SK-N-SH treated with all-trans-retinoic acid at 6 μM for 48 hours (cell line): ENCODE measurements around the gene GPRASP1.
"Not testable (repeated sequence)": the region's sequence is repeated elsewhere in the genome, so short reads cannot be mapped to it uniquely, and the experiment has no call there.

ENCODE experiments used
- ATAC-seq: fragments of 200-7000 bp; cut with Tn5 transposase; 3 replicates; pipeline ENCODE4 v1.9.1; 2020; ENCODE audit warnings: mild to moderate bottlenecking, moderate library complexity
- ARNTL ChIP-seq: fragments of 450-650 bp; formaldehyde crosslinking; IDR thresholded peaks from 2 replicates; pipeline ENCODE4 v1.5.0; 2020; ENCODE audit warnings: low read depth, mild to moderate bottlenecking, moderate library complexity, borderline replicate concordance
- BACH2 ChIP-seq: fragments of 250-450 bp; sonication (Bioruptor Pico); IDR thresholded peaks from 2 replicates; pipeline ENCODE4 v1.9.0; 2021; ENCODE audit warnings: mild to moderate bottlenecking, borderline replicate concordance
- CSDC2 ChIP-seq: fragments of 250-450 bp; sonication (Bioruptor Pico); IDR thresholded peaks from 2 replicates; pipeline ENCODE4 v1.5.0; 2020; ENCODE audit warnings: mild to moderate bottlenecking, moderate library complexity
- CSRNP3 ChIP-seq: fragments of 250-450 bp; sonication (Bioruptor Pico); IDR thresholded peaks from 2 replicates; pipeline ENCODE4 v1.5.1; 2021; ENCODE audit warnings: mild to moderate bottlenecking, moderate library complexity
- GLIS3 ChIP-seq: fragments of 250-450 bp; sonication (Bioruptor Pico); IDR thresholded peaks from 2 replicates; pipeline ENCODE4 v1.5.0; 2020; ENCODE audit warnings: mild to moderate bottlenecking, moderate library complexity
- ISL1 ChIP-seq: fragments of 250-450 bp; sonication (Bioruptor Pico); IDR thresholded peaks from 2 replicates; pipeline ENCODE4 v2.1.2; 2022; ENCODE audit warnings: mild to moderate bottlenecking, moderate library complexity
- OSR1 ChIP-seq: fragments of 250-450 bp; sonication (Bioruptor Pico); IDR thresholded peaks from 2 replicates; pipeline ENCODE4 v1.8.0; 2022; ENCODE audit warnings: moderate library complexity, mild to moderate bottlenecking, inconsistent platforms
- RARB ChIP-seq: fragments of 250-450 bp; sonication (Bioruptor Pico); IDR thresholded peaks from 2 replicates; pipeline ENCODE4 v1.8.0; 2021; ENCODE audit warnings: mild to moderate bottlenecking, moderate library complexity
- SNAI2 ChIP-seq: fragments of 250-450 bp; sonication (Bioruptor Pico); IDR thresholded peaks from 2 replicates; pipeline ENCODE4 v1.5.0; 2020; ENCODE audit warnings: mild to moderate bottlenecking, moderate library complexity
- TCF4 ChIP-seq: fragments of 250-450 bp; sonication (Bioruptor Pico); IDR thresholded peaks from 2 replicates; pipeline ENCODE4 v1.8.0; 2021; ENCODE audit warnings: mild to moderate bottlenecking, moderate library complexity, borderline replicate concordance
- TOX ChIP-seq: fragments of 250-450 bp; sonication (Bioruptor Pico); IDR thresholded peaks from 2 replicates; pipeline ENCODE4 v1.8.0; 2021; ENCODE audit warnings: mild to moderate bottlenecking, moderate library complexity, borderline replicate concordance
- ZFP3 ChIP-seq: fragments of 250-450 bp; sonication (Bioruptor Pico); IDR thresholded peaks from 2 replicates; pipeline ENCODE4 v1.5.0; 2020; ENCODE audit warnings: mild to moderate bottlenecking, moderate library complexity
- ZFP30 ChIP-seq: fragments of 450-650 bp; formaldehyde crosslinking; IDR thresholded peaks from 2 replicates; pipeline ENCODE4 v1.5.0; 2022; ENCODE audit warnings: mild to moderate bottlenecking, moderate library complexity
- ZNF565 ChIP-seq: fragments of 450-650 bp; formaldehyde crosslinking; conservative IDR thresholded peaks from 2 replicates; pipeline ENCODE4 v1.5.0; 2020; ENCODE audit warnings: low read depth, mild to moderate bottlenecking, moderate library complexity
- ZNF8 ChIP-seq: fragments of 450-650 bp; formaldehyde crosslinking; IDR thresholded peaks from 2 replicates; pipeline ENCODE4 v1.5.0; 2020; ENCODE audit warnings: mild to moderate bottlenecking, moderate library complexity
- TF ChIP-seq, protein P1 (sequence below): fragments of 250-450 bp; sonication (Bioruptor Pico); IDR thresholded peaks from 2 replicates; pipeline ENCODE4 v1.8.0; 2021; ENCODE audit warnings: low read depth, mild to moderate bottlenecking, moderate library complexity, borderline replicate concordance
- TF ChIP-seq, protein P2 (sequence below): fragments of 250-450 bp; sonication (Bioruptor Pico); IDR thresholded peaks from 2 replicates; pipeline ENCODE4 v1.5.1; 2020; ENCODE audit warnings: low read depth, mild to moderate bottlenecking, moderate library complexity
- TF ChIP-seq, protein P3 (sequence below): fragments of 250-450 bp; sonication (Bioruptor Pico); IDR thresholded peaks from 2 replicates; pipeline ENCODE4 v1.5.0; 2020; ENCODE audit warnings: mild to moderate bottlenecking, moderate library complexity

Gene GPRASP1

DNA sequence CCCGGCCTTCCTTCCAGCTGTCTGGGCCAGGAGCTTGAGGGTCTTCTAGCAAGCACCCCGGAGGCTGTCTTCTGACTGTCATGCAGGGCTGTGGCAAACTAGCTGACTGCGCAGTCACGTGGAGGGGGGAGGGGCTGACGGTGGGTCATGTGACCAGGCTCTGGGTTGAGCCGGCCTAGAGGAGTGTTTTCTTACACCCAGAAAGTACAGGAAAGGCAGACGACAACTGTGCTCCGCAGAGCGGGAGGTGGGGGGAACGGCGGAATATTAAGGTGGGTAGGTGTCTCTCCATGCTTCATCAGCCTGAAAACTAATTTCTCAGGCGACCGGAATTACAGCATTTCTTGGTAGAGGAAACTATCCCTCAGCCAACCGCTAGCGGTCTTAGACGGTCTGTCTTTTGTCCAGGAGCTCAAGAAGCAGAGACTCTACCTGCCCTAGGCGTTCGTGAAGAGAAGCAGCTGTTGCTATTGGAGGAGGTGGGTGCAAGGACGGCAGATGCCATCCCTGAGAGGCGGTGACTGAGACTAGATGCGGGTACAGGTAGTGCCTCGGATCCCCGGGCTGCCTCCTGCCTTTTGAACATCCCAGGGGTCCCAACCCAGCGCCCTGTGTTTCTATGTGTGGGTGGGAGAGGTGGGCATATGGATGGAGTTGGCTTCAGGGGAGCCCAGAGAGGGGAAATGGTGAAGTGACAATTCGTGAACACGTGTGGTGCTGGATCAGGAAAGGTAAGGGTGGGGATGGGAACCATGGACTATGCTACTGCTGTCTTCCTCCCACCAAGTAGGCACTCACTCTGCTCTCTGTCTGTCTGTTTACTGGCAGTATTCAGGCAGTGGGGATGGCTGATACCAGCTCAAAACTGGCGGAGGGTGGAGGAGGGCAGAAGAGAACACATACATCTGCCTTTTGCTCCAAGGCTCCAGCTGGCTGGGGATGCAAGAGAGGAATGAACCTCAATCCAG is 8.8 kb downstream of the GPRASP1 start:
- peak; percentile 96 for ATAC-seq
- TF ChIP-seq, protein P1, sequence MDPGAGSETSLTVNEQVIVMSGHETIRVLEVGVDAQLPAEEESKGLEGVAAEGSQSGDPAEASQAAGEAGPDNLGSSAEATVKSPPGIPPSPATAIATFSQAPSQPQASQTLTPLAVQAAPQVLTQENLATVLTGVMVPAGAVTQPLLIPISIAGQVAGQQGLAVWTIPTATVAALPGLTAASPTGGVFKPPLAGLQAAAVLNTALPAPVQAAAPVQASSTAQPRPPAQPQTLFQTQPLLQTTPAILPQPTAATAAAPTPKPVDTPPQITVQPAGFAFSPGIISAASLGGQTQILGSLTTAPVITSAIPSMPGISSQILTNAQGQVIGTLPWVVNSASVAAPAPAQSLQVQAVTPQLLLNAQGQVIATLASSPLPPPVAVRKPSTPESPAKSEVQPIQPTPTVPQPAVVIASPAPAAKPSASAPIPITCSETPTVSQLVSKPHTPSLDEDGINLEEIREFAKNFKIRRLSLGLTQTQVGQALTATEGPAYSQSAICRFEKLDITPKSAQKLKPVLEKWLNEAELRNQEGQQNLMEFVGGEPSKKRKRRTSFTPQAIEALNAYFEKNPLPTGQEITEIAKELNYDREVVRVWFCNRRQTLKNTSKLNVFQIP (CRISPR knock-in tag) = no peak
- TF ChIP-seq, protein P2, sequence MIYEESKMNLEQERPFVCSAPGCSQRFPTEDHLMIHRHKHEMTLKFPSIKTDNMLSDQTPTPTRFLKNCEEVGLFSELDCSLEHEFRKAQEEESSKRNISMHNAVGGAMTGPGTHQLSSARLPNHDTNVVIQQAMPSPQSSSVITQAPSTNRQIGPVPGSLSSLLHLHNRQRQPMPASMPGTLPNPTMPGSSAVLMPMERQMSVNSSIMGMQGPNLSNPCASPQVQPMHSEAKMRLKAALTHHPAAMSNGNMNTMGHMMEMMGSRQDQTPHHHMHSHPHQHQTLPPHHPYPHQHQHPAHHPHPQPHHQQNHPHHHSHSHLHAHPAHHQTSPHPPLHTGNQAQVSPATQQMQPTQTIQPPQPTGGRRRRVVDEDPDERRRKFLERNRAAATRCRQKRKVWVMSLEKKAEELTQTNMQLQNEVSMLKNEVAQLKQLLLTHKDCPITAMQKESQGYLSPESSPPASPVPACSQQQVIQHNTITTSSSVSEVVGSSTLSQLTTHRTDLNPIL (CRISPR knock-in tag) = no peak
- no peak for TF ChIP-seq ZNF8 (CRISPR knock-in tag)
- TF ChIP-seq, all 23 proteins: peak for 0

- not testable (repeated sequence) for ATAC-seq
- TF ChIP-seq ZNF8 (CRISPR knock-in tag) = peak; percentile 64
- TF ChIP-seq, all 23 proteins: peak for 1; not testable (repeated sequence) for 22
Measured at GRCh38 chrX:102663820-102664219, 12.5 kb downstream of the GPRASP1 start.

DNA sequence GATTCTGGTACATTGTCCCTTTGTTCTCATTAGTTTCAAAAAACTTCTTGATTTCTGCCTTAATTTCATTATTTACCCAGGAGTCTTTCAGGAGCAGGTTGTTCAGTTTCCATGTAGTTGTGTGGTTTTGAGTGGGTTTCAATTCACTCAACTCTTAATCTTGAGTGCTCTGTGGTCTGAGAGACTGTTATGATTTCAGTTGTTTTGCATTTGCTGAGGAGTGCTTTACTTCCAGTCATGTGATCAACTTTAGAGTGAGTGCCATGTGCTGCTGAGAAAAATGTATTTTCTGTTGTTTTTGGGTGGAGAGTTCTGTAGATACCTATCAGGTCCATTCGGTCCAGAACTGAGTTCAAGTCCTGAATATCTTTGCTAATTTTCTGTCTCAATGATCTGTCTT is 15.8 kb downstream of the GPRASP1 start:
- not testable (repeated sequence) for ATAC-seq

DNA sequence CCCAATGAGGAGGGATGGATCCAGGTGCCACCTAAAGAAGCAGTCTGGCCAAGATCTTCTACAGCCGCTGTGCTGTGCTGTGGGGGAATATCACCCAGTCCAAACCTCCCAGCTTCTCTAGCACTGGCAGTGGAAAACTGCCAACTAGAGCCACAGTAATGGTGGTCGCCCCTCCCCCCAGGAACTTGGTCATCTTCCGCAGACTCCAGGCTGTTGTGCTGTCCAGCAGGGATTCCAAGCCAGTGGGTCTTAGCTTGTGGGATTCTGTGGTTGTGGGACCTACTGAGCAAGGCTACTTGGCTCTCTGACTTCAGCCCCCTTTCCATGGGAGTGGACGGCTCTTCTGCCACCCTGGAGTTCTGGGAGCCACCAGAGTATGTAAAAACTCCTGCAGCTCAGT is 18.2 kb downstream of the GPRASP1 start:
- TF ChIP-seq TOX (CRISPR knock-in tag) = no peak
- no peak for ATAC-seq

DNA sequence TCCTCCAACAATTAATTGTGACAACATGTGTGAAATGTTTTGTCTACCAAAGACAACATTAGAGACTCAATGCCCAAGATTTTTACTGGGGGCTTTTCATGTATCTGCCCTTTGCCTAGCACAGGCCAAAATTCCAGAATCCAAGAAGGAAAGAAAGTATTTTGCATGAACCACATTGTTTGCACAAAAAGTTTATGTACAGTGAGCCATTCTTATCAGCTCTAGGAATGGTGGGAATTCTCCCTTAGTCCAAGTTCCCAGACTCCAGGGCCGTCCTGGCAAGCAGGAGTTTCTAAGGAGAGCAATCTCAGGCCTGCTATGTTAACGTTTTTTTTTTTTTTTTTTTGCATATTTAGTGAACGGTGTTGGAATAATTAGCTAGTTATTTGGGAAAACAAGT is 21.6 kb downstream of the GPRASP1 start:
- no peak for ATAC-seq
- no peak for TF ChIP-seq RARB (CRISPR knock-in tag)
- TF ChIP-seq ZNF565 = no peak
- no peak for TF ChIP-seq BACH2
- TF ChIP-seq OSR1 = no peak
- TF ChIP-seq TCF4 (CRISPR knock-in tag) = no peak
- TF ChIP-seq, all 23 proteins: peak for 0

- not testable (repeated sequence) for ATAC-seq
Measured at GRCh38 chrX:102677479-102677878, 26.2 kb downstream of the GPRASP1 start.

DNA sequence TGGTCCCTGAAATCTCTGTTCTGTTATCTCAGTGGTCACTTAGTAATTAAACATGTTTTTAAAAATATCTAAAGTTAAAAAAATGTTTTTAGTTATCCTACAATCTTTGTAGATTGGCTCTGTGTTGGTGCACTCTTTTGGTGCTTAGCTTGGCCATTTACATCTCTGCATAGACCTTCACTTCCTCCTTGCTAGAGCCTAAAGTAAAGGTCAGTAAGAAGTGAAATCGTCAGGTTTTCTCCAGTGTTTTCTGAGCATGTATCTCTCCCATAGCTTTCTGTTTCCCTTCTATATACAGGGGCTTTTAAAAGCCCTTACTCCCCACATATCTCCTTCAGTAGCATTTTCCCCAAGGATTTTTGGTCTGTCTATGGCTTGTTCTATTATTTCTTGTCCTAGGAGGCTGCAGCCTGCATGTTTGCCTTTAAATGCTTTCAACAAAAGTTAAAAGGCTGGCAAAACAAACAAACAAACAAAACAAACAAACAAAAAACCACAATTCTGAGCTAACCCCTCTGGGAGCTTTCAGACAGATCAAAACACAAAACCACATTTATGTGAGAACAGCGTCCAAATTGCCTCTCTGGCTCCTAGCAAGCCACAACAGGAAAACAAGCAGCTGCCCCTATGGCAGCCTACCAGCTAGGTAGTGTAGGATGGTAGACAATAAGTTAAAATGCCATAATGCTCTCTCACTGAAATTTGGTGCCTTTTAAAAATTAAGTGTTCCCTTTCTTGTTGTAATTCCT is 33.7 kb downstream of the GPRASP1 start:
- no peak for ATAC-seq
- TF ChIP-seq, protein P3, sequence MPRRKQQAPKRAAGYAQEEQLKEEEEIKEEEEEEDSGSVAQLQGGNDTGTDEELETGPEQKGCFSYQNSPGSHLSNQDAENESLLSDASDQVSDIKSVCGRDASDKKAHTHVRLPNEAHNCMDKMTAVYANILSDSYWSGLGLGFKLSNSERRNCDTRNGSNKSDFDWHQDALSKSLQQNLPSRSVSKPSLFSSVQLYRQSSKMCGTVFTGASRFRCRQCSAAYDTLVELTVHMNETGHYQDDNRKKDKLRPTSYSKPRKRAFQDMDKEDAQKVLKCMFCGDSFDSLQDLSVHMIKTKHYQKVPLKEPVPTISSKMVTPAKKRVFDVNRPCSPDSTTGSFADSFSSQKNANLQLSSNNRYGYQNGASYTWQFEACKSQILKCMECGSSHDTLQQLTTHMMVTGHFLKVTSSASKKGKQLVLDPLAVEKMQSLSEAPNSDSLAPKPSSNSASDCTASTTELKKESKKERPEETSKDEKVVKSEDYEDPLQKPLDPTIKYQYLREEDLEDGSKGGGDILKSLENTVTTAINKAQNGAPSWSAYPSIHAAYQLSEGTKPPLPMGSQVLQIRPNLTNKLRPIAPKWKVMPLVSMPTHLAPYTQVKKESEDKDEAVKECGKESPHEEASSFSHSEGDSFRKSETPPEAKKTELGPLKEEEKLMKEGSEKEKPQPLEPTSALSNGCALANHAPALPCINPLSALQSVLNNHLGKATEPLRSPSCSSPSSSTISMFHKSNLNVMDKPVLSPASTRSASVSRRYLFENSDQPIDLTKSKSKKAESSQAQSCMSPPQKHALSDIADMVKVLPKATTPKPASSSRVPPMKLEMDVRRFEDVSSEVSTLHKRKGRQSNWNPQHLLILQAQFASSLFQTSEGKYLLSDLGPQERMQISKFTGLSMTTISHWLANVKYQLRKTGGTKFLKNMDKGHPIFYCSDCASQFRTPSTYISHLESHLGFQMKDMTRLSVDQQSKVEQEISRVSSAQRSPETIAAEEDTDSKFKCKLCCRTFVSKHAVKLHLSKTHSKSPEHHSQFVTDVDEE = no peak
- TF ChIP-seq OSR1 (no peak), CSRNP3 (no peak), ZNF8 (CRISPR knock-in tag) (no peak), RARB (CRISPR knock-in tag) (no peak), BACH2 (no peak), ZFP30 (CRISPR knock-in tag) (no peak), ZFP3 (CRISPR knock-in tag) (no peak), SNAI2 (CRISPR knock-in tag) (no peak), GLIS3 (no peak), ARNTL (no peak), ISL1 (CRISPR knock-in tag) (no peak), CSDC2 (no peak)
- TF ChIP-seq, protein P1 (CRISPR knock-in tag) = no peak
- TF ChIP-seq, all 23 proteins: peak for 0
